Effector CD8-positive, alpha-beta T cell (primary cell): Measurements from ENCODE around the gene G3BP1.
A peak's percentile ranks its signal among the peaks of the same experiment; 100 is the strongest.
"Not testable (repeated sequence)": the region's sequence is repeated elsewhere in the genome, so short reads cannot be mapped to it uniquely, and the experiment has no call there.

Experiments
- DNase-seq: peaks from one replicate; lab custom pipeline; 2025; lab: John Stamatoyannopoulos, UW

Gene G3BP1

DNA sequence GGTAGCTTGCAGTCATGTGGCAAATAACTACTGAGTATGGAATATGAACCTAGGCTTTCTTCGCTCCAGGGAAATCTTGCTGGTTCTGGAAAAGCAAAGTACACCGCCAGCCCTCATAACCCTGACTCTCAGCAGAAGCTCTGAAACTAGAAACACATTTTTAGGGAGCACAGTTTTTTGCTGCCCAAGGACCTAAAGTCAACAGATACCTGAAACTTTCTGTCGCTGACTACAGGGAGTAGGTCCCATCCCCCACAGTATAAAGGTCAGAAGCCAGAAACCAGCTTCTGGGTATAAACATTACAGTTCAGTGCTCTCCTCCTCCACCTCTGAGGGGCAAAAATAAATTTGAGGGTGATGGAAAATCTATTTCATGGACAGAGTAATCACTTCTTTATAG lies 16.4 kb upstream of the G3BP1 start:
- no peak for DNase-seq

DNA sequence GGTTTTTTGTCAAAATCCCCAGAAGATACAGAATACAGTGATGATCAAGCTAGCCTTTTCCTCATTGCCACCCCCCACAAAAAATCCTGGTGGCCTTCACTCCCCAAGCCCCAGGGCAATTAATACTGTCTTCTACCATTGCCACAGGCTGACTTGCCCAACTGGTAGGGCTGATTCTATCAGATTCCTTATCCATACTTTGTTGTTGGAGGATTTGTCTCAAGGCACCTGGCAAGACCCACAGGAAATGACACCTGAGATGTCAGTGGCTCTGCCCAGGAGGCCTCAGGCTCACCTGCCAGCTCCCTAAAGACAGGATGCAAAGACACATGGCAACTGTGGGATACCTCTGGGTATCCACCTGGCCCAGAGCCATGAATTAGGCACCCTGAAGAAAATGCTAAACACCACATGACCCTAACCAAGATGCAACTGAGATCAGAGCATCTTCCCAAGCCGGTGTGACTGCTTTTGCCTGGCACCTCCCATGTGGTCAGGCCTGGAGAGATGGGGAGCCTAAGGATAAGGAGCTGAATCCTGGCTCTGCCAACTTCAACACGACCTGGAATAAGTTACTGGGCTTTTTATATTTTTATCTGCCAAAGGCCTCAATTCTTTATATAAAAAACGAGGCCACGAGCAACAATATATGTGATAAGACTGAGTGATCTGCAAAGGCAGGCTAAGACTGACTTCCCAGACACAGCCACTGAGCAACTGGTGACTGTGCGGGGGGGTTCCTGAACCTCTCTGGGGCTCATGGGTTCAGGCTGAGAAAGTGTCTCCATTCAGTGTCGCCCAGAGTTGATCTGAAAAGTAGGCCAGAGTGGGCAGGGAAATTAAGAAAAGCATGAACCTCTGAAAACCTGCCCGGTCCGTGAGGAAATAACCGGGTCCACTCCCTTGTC lies 14.3 kb upstream of the G3BP1 start:
- DNase-seq = no peak

GRCh38 chr5:151758141-151758429 lies 13.7 kb upstream of the G3BP1 start:
- DNase-seq = no peak

DNA sequence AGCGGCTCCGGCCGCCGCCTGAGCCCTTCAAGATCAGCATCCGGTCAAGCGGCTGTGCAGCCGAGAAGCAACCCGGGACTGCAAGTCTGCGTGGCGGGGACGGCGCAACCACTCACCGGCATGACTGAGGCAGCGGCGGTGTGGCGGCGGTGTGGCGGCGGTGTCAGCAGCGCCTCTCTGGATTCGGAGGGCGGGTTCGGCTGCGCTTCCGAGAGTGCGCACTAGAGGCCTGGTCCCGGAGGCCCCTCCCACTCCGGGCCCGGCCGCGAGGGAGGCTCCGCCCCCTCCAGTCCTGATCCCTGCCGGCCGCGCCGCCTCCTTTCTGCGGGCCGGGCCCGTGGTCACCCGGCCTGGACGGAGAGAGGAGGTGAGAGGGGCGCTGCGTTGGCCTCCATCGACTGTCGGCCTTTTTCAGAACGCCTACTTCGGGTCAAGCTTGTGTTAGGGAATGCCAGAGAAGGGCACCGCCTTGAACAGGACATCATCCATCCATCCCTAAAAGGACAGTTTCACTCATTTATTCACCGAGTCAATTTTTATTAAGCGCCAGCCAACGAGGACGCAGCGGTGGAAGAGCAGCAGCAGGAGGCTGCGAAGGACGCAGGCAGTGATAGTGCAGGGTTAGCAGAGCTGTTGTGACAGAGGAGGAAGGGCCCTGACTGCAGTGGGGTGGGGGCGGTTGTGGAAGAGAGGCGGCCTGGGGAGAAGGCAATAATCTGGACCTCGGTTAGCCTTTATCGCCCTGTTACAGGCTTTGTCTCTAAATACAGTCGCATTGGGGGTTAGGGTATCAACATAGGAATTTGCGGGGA lies 13.1 kb upstream of the G3BP1 start, which contains the start of gene ATOX1:
ATOX1 (minus strand) TSS at position 202 of the 812 bp plus-strand sequence; CDS start at position 122, 80 bp downstream.
- DNase-seq = peak; percentile 82

- no peak for DNase-seq
These were observed 7.0 kb upstream of the G3BP1 start for GRCh38 chr5:151764801-151765200.

- no peak for DNase-seq
These were observed 4.8 kb upstream of the G3BP1 start for GRCh38 chr5:151766975-151767374.

DNA sequence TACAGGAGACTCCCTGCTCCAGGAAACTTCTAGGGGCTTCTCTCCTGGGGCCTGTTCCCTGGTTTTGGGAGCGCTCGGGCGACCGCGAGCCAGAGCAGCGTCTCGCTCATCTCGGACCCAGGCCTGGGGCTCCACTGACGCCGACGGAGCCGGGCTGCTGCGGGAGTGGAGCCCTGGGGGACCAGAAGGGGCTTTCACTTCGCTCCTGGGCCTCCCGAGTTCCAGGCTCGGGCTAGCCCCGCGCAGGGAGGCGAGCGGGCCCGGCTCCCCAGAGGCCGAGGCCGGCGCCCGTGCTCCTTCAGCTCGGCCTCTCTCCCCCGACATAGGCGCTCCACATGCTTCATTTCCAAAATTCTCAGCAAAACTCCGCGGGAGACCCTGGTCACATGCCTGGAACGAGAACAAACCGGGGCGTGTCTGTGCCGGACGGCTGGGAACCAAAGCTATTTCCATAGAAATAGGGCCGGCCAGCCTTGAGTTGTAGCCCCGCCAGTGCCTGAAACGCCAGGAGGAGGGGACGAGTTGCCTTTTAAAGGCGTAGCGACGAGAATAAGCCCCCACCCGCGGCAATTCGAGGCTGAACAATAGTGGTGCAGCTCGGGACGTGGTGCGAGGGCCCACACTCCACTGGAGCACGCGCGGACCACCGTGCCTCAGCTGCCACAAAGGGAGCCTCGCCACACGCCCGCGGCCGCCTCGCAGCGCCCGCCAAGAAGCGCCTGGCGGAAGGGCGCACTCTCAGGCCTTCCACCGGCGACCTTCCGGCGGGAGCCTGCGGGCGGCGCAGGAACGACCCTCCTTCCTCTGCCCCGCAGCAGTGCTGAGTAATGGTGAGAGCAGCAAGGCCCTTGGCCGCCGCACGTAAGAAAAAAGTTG lies 1.1 kb upstream of the G3BP1 start:
- peak; percentile 56 for DNase-seq

- peak; percentile 29 for DNase-seq
These were observed 483 bp downstream of the G3BP1 start for GRCh38 chr5:151772029-151772845.

GRCh38 chr5:151772846-151773561 lies 1.2 kb downstream of the G3BP1 start:
- DNase-seq = no peak

- no peak for DNase-seq
These were observed 2.2 kb downstream of the G3BP1 start for GRCh38 chr5:151773951-151774350.

GRCh38 chr5:151775025-151775606 lies 3.4 kb downstream of the G3BP1 start:
- DNase-seq = no peak

GRCh38 chr5:151779531-151780125 lies 7.9 kb downstream of the G3BP1 start:
- no peak for DNase-seq

GRCh38 chr5:151780348-151780747 lies 8.6 kb downstream of the G3BP1 start:
- no peak for DNase-seq

DNA sequence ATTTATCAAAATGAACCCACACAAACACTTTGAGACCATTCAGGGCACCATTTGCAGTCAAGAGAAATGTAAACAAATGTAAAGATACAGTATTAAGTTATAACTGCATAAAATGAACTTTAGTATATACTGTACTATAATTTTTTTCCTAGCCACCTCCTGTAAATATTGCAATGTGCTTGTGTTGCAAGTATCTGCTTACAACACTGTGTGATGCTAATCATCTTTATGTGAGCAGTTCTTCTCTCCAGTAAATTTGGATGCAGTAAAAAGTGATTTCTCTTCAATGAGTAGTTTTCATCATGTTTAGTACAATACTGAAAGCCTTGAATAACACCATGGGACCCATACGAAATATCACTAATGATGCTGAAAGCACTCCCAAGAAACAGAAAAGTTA lies 9.4 kb downstream of the G3BP1 start:
- DNase-seq = no peak

DNA sequence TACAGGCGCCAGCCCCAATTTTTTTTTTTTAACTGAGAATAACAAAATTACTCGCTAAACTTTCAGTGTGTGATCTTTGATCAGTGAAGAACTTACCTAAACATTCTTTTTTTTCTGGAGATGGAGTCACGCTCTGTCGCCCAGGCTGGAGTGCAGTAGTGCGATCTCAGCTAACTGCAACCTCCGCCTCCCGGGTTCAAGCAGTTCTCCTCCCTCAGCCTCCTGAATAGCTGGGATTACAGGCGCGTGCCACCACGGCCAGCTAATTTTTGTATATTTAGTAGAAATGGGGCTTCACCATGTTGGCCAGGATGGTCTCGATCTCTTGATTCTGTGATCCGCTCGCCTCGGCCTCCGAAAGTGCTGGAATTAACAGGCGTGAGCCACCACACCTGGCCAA lies 11.9 kb downstream of the G3BP1 start:
- DNase-seq = not testable (repeated sequence)

DNA sequence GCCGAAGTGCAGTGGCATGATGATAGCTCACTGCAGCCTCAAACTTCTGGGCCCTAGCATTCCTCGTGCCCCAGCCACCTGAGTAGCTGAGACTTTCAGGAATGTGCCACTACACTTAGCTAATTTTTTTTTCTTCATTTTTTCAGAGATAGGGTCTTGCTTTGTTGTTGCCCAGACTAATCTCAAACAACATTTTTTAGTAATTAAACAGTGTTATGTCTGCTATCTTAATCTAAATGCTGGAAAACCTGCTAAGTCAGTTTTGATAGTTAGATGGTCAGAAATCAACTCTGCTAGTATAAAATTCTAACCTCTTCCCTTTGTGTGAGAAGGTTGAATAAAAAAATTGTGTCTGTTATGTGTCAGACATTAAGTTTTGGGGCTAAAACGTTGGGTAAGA lies 12.4 kb downstream of the G3BP1 start:
- DNase-seq = no peak

GRCh38 chr5:151786468-151786867 lies 14.7 kb downstream of the G3BP1 start:
- no peak for DNase-seq

DNA sequence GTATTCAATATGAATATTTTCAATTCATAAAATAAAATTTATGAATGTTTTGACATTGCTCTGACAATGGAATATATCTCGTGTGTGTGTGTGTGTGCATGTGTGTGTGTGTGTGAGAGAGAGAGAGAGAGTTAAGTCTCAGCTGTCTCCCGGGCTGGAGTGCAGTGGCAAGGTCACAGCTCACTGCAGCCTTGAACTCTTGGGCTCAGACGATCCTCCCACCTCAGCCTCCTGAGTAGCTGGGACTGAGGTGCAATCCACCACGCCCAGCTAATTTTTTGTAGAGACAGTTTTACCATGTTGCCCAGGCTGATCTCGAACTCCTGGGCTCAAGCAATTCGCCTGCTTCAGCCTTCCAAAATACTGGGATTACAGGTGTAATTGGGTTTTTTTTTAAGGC lies 16.1 kb downstream of the G3BP1 start:
- no peak for DNase-seq

GRCh38 chr5:151793358-151793757 lies 21.6 kb downstream of the G3BP1 start:
- DNase-seq = no peak

DNA sequence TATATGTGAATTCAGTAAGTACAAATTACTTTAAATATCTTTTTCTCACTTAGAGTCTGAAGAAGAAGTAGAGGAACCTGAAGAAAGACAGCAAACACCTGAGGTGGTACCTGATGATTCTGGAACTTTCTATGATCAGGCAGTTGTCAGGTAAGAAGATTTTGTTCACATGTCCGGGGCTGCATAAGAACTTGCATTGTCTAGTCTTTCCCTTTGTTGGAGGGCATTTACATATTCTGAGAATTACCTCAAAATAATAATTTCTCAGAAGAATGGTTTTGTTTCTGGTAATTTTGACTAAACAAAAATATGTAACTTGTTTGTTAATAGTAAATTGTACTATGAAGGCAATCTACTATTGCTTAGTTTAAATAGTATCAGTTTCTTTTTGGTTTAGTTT lies 23.7 kb downstream of the G3BP1 start:
- DNase-seq = no peak
